T-helper 2 cell (primary cell): ENCODE data around the gene TEX12.

Source experiments
- DNase-seq, 5 experiments: peaks; one replicate each; pipeline versions ENCODE4 v3.0.0 to v3.0.0-alpha.2; 2012 to 2022

TEX12 gene

DNA sequence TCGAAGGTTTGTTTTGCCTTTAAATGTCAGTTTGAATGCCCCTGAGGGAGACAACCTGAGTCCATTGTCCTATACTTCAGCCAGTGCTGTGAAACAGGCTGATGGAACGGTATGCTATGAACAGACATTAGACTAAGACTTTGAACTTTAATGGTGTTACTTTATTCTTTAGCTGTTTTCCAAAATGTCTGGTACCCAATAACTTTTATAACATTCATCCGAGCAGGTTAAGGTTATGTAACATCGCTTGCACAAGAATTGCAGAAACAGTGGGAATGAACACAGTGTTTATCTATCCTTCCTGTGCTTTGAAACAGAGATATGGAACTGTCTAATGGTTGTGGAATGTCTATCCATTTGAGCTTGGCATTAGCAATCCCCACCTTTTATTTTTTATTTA is 46.6 kb downstream of the TEX12 start:
- DNase-seq = no peak

GRCh38 chr11:112215621-112216020 is 48.4 kb downstream of the TEX12 start:
- DNase-seq = no peak

- no peak for DNase-seq
Measured at GRCh38 chr11:112216561-112217105, 49.5 kb downstream of the TEX12 start.

GRCh38 chr11:112219476-112220232 is 52.5 kb downstream of the TEX12 start:
- DNase-seq = peak in 2 of 5 experiments; percentile 55 to 80

DNA sequence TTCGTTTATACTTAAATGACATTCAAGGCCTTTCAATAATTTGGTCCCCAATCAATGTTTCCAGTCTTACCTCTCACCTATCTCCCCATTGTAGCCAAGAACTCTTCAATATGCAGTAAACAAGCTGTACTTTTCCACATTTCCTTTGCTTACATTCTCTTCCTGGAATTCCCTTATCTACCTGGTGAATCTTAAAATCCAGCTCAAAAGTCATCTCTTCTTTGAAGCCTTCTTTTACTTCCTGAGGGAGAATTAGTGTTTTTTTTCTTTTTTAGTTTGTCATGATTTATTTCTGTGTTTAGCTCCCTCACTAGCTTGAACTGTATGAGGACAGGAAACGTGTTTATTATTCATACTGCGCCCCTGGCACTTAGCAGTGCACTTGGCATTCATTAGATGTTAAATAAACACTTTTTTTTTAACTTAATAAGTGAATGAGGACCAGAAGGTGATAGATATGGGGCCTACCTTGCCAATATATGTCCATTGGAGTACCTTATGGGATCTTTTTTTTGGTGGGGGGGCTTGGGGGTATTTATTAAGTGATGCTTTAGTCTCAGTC is 54.2 kb downstream of the TEX12 start:
- no peak for DNase-seq
